ENCODE data around the gene VPS39.

VPS39 gene

DNA sequence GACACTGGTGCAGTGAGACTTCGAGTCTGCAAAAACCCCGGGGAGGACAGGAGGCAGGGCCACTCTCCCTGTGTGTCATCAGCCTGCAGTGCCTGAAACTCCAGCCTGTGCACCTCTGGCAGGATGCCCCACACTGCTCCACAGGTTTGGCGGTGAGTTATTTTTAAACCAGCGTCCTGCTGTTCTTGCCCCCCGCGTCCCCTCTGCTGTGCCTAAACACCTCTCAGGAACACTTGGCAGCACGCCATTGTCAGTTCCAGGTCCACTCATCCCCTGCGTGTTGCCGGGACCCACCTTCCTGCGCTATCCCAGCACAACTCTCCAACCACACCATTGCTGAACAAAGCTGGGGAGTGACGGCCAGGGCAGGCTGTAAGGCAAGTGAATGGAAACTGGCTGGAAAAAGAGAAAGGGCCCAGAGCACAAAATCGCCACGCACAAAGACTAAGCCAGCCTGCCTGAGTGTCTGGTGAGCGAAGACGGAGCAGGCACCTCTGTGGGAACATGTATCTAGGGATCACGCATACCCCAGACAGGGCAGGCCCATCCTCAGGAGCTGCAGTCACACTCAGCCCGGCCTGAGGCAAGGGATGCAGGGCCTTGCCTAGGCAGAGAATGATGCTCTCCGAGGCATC, 48.6 kb downstream of the VPS39 start:
- DNase-seq (ENCODE audit: low read depth in 3 of 3), result no peak

- no peak for DNase-seq (ENCODE audit: low read depth in 3 of 3)
Observed at GRCh38 chr15:42158941-42159340, 49.2 kb downstream of the VPS39 start.

GRCh38 chr15:42157981-42158765, 49.9 kb downstream of the VPS39 start:
- no peak for DNase-seq (ENCODE audit: low read depth in 3 of 3)

- DNase-seq (ENCODE audit: low read depth in 3 of 3), result no peak
Observed at GRCh38 chr15:42157381-42157780, 50.7 kb downstream of the VPS39 start.

DNA sequence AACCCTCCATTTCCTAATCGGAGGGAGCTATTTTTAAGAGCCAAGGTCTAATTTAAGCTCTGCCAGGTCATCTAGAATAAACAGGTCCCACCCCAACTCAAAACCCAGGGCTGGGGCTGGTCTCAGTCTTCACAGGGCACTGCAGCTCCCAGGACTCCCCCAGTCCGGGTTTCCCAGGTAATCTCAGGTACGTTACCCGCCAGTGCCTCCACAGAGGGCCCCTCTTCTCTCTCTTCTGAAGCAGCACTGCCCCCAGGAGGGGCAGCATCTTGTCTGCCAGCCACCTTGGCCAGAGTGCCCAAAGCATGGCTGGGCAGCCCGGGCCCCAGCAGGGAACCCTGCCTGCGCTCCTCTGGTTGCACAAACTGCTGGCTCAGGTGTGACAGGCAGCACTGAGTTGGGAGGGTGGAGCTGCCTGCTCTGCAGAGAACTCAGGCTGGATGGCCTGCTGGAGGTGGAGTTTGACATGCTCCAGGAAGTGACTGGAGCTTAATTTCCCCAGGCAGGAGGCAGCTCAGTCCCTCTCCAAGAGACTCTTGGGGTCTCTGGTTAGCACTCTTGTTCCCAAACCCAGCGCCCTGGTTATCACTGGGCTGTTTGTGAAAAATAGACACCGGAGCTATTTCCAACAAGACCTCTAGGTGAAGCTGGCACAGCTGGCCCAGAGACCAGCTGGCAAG, 51.7 kb downstream of the VPS39 start, which contains the start of gene PLA2G4F:
Gene PLA2G4F, minus strand, starts transcription at position 394 of the 680 bp plus-strand sequence. Its CDS starts 87 bp downstream, at position 307.
- no peak for DNase-seq (ENCODE audit: low read depth in 3 of 3)

DNA sequence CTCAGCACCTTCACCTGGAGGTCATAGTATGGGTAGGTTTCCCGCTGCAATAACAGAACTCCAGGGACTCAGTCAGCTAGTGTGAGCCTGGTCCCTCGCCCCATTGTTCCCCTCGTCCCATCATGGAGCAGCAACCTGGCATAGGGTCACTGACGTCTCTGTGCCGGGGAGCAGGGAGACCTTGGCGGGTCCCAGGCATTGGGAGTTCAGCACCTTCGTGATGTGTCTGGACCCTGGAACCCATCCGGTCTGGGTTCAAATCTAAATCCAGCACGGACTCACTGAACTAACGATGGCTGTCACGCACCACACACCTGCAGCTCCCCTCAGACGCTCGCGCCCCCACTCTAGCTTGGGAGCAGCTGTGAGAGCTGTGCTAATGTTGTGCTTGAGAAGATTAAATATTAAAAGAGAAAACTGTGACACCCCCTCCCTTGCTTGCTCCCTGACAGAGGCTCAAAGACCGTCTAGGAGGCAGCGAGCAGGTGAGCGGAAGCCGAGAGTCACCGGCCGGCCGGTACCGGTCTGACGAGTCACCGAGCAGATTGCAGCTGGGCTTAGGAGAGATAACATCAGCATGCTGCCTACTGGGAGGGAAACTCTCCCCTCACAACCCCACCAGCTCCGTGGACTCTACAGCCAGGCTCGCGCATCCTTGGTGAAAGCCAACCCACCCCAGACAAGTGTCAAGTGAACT, 52.4 kb downstream of the VPS39 start:
- no peak for DNase-seq (ENCODE audit: low read depth in 3 of 3)

GRCh38 chr15:42154956-42155355, 53.1 kb downstream of the VPS39 start:
- no peak for DNase-seq (ENCODE audit: low read depth in 3 of 3)

DNA sequence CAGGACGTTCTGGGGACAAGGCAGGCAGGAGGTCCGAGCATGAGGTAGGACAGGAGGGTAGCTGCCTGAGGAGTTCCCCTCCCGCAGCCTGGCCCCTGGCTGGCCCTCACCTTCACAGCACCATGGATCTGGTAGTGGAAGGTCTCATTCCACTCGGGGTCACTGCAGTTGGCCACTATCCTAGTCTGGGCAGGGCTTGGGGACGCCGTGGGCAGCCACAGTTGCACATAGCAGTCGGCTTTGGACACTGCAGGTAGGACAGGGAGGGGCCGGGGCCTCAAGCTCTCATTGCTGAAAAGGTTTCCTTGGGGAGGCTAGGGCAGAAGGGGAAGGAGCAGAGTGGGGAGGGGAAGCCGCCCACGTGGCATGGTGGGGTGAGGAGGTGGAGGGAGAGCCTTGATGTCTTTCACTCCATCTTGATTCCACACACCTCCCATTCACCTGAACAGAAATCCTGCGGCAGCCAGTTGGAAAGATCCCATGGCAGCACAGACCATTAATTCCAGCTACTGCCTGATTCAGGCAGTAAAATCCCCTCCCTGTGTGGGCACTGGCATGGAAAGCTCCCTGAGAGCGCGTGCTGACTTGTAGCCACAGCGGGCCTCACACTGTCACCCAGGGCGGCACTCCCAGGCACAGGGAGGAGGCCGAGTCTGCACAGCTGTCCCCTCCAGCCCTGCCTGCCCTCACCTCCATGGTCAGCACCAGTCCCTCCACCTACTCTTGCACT, 53.7 kb downstream of the VPS39 start:
- no peak for DNase-seq (ENCODE audit: low read depth in 3 of 3)

DNA sequence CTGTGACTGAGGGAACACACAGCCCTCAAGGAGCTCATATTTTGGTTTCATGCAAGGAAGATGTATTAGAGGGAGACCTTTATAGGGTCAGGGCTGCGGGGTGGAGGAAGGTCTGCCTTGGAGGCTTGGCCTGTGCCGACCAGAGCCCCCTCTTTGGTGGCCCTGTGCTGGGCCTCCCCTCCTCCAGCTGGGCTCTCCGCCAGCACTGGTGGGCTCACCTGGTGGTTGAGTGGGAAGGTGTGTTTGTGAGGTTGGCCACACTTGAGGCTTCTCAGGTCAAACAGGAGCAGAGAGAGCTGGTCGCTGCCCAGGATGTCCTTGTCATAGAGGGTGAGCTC, 54.3 kb downstream of the VPS39 start:
- no peak for DNase-seq (ENCODE audit: low read depth in 3 of 3)

- DNase-seq (ENCODE audit: low read depth in 3 of 3), result no peak
Observed at GRCh38 chr15:42152921-42153698, 55.0 kb downstream of the VPS39 start.

GRCh38 chr15:42152196-42152920, 55.7 kb downstream of the VPS39 start:
- no peak for DNase-seq (ENCODE audit: low read depth in 3 of 3)

DNA sequence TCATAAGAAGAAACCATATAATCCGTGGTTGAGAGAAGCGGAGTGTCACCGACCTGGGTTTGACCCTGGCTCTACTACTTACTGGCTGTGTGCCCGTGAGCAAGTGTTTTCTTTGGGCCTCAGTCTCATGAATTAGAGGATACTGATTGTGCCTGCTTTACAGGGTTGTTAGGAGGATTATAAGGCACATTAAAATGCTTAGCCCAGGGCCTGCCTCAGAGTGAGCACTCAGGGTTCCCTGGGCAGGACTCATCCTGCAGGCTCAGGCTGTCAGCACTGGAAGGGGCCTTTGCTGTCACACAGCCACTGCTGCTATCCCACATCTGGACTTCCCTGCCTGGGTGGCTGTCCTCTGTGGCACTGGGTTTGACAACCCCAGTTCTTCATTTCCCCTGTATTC, 56.4 kb downstream of the VPS39 start:
- DNase-seq (ENCODE audit: low read depth in 3 of 3), result no peak

- DNase-seq (ENCODE audit: low read depth in 3 of 3), result no peak
Observed at GRCh38 chr15:42151141-42151561, 57.0 kb downstream of the VPS39 start.

- no peak for DNase-seq (ENCODE audit: low read depth in 3 of 3)
Observed at GRCh38 chr15:42150219-42150970, 57.7 kb downstream of the VPS39 start.

- no peak for DNase-seq (ENCODE audit: low read depth in 3 of 3)
Observed at GRCh38 chr15:42149493-42150218, 58.4 kb downstream of the VPS39 start.

DNA sequence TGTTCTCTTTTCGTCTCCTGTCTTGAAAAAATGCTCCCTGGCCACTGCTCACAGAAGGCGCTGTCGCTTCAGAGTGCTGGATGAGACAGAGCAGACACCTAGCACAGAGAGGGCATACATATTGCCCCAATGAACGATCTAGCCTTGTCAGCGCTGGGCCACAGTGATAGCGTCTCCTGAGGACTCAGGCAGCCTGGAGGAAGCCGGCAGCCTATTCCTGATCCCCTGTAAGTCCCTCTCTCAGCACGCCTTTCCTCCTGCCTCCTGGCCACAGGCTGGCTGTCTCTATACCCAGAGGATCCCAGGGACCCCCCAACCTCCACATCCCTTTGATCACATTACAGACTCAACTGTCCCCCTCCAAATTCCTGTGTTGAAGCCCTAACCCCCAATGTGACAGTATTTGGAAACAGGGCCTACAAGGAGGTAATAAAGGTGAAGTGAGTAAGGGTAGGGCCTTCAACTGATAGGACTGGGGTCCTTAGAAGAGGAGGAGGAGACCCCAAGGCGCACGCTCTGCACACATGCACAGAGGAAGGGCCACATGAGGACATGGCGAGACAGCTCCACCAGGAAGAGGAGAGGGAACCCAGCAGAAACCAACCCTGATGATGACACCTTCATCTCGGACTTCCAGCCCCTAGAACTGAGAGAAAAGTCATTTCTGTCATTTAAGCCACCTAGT, 59.2 kb downstream of the VPS39 start:
- DNase-seq (ENCODE audit: low read depth in 3 of 3), result no peak

- DNase-seq (ENCODE audit: low read depth in 3 of 3), result no peak
Observed at GRCh38 chr15:42147431-42147735, 60.7 kb downstream of the VPS39 start.

All from stimulated activated CD4-positive, alpha-beta T cell treated with anti-CD3 and anti-CD28 coated beads, TNF-alpha, amount 100 ng/mL, for 4 hours (primary cell).